Hepatocyte (in vitro differentiated cells): ENCODE measurements around the gene CHRNB4. TPM values are rescaled to one million over a fixed set of nuclear protein-coding genes. Genes with fewer than 3 reads are reported as not detected.

Source experiments
- DNase-seq: peaks from one replicate; pipeline ENCODE4 v3.0.0-alpha.2; 2016; ENCODE audit warnings: low spot score
- H2AFZ ChIP-seq: fragments of 200-600 bp; sonication (generic); 2 replicates; pipeline ENCODE4 v1.6.0; 2016; ENCODE audit warnings: antibody characterized with exemption, mild to moderate bottlenecking
- H3K27ac ChIP-seq: fragments of 200-600 bp; sonication (generic); 2 replicates; pipeline ENCODE4 v1.5.1; 2016; ENCODE audit warnings: mild to moderate bottlenecking
- H3K27me3 ChIP-seq: fragments of 200-600 bp; sonication (generic); 2 replicates; pipeline ENCODE4 v1.6.1; 2016
- H3K36me3 ChIP-seq: fragments of 200-600 bp; sonication (generic); replicated peaks from 2 replicates; pipeline ENCODE4 v1.5.1; 2016; ENCODE audit warnings: low read depth; ENCODE audit not compliant: insufficient read depth
- H3K4me1 ChIP-seq: fragments of 200-600 bp; sonication (generic); 2 replicates; pipeline ENCODE4 v1.5.1; 2016; ENCODE audit warnings: mild to moderate bottlenecking, moderate library complexity; ENCODE audit not compliant: insufficient read depth
- H3K4me2 ChIP-seq: fragments of 200-600 bp; sonication (generic); 2 replicates; pipeline ENCODE4 v1.6.0; 2016
- H3K4me3 ChIP-seq: fragments of 200-600 bp; sonication (generic); 2 replicates; pipeline ENCODE4 v1.5.1; 2016; ENCODE audit warnings: mild to moderate bottlenecking
- H3K79me2 ChIP-seq: fragments of 200-600 bp; sonication (generic); 2 replicates; pipeline ENCODE4 v1.6.0; 2017; ENCODE audit warnings: mild to moderate bottlenecking
- H3K9me2 ChIP-seq: fragments of 200-600 bp; sonication (generic); replicated peaks from 2 replicates; pipeline ENCODE4 v1.6.0; 2017; ENCODE audit warnings: mild to moderate bottlenecking; ENCODE audit not compliant: insufficient read depth
- H3K9me3 ChIP-seq: fragments of 200-600 bp; sonication (generic); 2 replicates; pipeline ENCODE4 v1.5.1; 2016; ENCODE audit warnings: low read depth, mild to moderate bottlenecking
- H4K20me1 ChIP-seq: fragments of 200-600 bp; sonication (generic); 2 replicates; pipeline ENCODE4 v1.6.0; 2016; ENCODE audit warnings: mild to moderate bottlenecking; ENCODE audit not compliant: insufficient read depth, poor library complexity, severe bottlenecking
- CTCF ChIP-seq: fragments of 200-600 bp; sonication (generic); IDR thresholded peaks from 2 replicates; pipeline ENCODE4 v1.5.1; 2016; ENCODE audit warnings: antibody characterized with exemption, mild to moderate bottlenecking; ENCODE audit not compliant: poor library complexity
- EZH2 ChIP-seq: fragments of 200-600 bp; sonication (generic); IDR thresholded peaks from 2 replicates; pipeline ENCODE4 v1.6.1; 2016; ENCODE audit warnings: antibody characterized with exemption, mild to moderate bottlenecking, borderline replicate concordance
- EZH2phosphoT487 ChIP-seq: fragments of 200-600 bp; sonication (generic); IDR thresholded peaks from one replicate; pipeline ENCODE4 v1.6.1; 2018; ENCODE audit warnings: antibody characterized with exemption, mild to moderate bottlenecking, low read depth, moderate library complexity; ENCODE audit not compliant: unreplicated experiment, severe bottlenecking
- WGBS: methylation state at CpG from one replicate; pipeline ENCODE4 v1.1.6; 2016; ENCODE audit warnings: low lambda C conversion rate; ENCODE audit errors: missing lambda C conversion rate; 5-methylcytosine and 5-hydroxymethylcytosine counted together
- polyA plus RNA-seq: library from polyadenylated mRNA; unstranded; fragments of >200 nt; fragmentation: Nextera tagmentation; extraction: Ambion mirVana; gene quantifications from 2 replicates; pipeline ENCODE4 v1.2.1, GENCODE V29; 2016
- total RNA-seq: library from RNA; depleted of rRNA; stranded (reverse); fragments of >200 nt; gene quantifications from 2 replicates; pipeline ENCODE4 v1.2.3, GENCODE V29; 2014

Gene CHRNB4
- total and polyA plus RNA-seq, 2 experiments from 2014 or later, result 0.48 TPM; not detected in 1

- Histone ChIP-seq H3K4me2 (no peak overlapping the region), H3K4me1 (no peaks in the 10 kb centered on the region), H3K36me3 (no peaks in the 10 kb centered on the region), H3K27ac (no peak overlapping the region), H3K27me3 (no peaks in the 10 kb centered on the region), H4K20me1 (no peaks in the 10 kb centered on the region), H3K9me3 (no peaks in the 10 kb centered on the region), H3K9me2 (no peaks in the 10 kb centered on the region), H2AFZ (no peak overlapping the region), H3K79me2 (no peaks in the 10 kb centered on the region), H3K4me3 (no peak overlapping the region)
- no peak for DNase-seq
- TF ChIP-seq EZH2, result no peak
- no peak for TF ChIP-seq CTCF
- TF ChIP-seq EZH2phosphoT487, result no peak
- 90% methylated on average over 8 of the region's 8 CpGs for WGBS
Observed at GRCh38 chr15:78667578-78668236, 26.7 kb upstream of the CHRNB4 start.

- no peak for TF ChIP-seq EZH2
- no peak for TF ChIP-seq CTCF
- no peak for TF ChIP-seq EZH2phosphoT487
- 86% methylated on average over 6 of the region's 6 CpGs for WGBS
- Histone ChIP-seq H2AFZ (no peak overlapping the region), H3K4me2 (no peak overlapping the region), H3K27me3 (no peaks in the 10 kb centered on the region), H4K20me1 (no peaks in the 10 kb centered on the region), H3K4me3 (no peak overlapping the region), H3K4me1 (no peaks in the 10 kb centered on the region), H3K9me2 (no peaks in the 10 kb centered on the region), H3K79me2 (no peaks in the 10 kb centered on the region), H3K27ac (no peak overlapping the region), H3K36me3 (no peaks in the 10 kb centered on the region), H3K9me3 (no peaks in the 10 kb centered on the region)
- DNase-seq, result no peak
Observed at GRCh38 chr15:78666010-78666409, 25.0 kb upstream of the CHRNB4 start.

- no peaks in the 10 kb centered on the region for H3K79me2 ChIP-seq
- H3K27me3 ChIP-seq, result no peaks in the 10 kb centered on the region
- H3K27ac ChIP-seq, result no peak overlapping the region
- DNase-seq, result no peak
- no peaks in the 10 kb centered on the region for H3K9me2 ChIP-seq
- H3K36me3 ChIP-seq, result no peaks in the 10 kb centered on the region
- no peak overlapping the region for H3K4me3 ChIP-seq
- 67% methylated on average over 1 of the region's 1 CpG for WGBS
- no peak overlapping the region for H2AFZ ChIP-seq
- H3K9me3 ChIP-seq, result no peaks in the 10 kb centered on the region
- H3K4me1 ChIP-seq, result no peaks in the 10 kb centered on the region
- no peak overlapping the region for H3K4me2 ChIP-seq
- TF ChIP-seq CTCF (no peak), EZH2 (no peak), EZH2phosphoT487 (no peak)
- no peaks in the 10 kb centered on the region for H4K20me1 ChIP-seq
Observed at GRCh38 chr15:78663703-78664102, 22.7 kb upstream of the CHRNB4 start.
